HG03460 (cell line): ENCODE measurements around the gene EEA1.
"Not testable (repeated sequence)": the region's sequence is repeated elsewhere in the genome, so short reads cannot be mapped to it uniquely, and the experiment has no call there.

ENCODE experiments used
- ATAC-seq: cut with Tn5 transposase; IDR thresholded peaks from one replicate; pipeline ENCODE4 v1.9.1; 2021; ENCODE audit not compliant: unreplicated experiment

EEA1 gene

DNA sequence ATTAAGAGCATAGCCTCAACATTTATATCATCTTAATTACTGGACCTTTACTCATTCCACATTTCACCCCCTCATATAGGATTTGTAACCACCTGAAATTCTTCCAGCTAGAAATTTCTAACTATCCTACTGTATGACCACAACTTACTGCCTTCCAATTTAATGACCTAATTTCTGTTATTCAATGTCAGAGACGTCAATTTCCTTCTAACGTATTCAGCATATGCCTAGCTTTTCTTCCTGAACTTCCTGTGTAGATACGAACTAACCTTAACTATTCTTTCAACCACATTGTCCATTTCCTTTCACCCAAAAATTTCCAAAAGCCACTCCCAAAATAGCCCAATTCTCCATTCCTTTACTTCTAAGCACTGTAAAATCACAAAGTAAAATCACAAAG, 108.0 kb downstream of the EEA1 start:
- no peak for ATAC-seq

GRCh38 chr12:92814584-92814983, 114.5 kb downstream of the EEA1 start:
- ATAC-seq: no peak

DNA sequence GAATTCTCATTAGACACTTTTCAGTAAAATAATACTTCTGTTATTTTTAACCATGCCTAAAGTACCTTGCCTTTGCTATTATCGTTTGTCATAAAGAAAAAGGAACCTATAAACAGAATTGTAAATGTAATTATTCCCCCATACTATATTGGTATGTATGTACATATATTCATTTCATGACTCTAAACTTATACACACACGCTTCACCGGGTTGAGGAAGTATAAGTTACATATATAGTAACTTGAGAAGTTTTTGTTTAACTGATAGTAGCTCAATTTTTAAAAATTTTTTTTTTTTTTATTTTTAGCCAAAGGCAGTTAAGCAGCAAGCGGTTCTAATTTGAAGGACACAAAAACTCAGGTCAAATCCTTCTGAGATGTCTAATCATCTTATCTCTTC, 118.7 kb downstream of the EEA1 start:
- ATAC-seq: peak; percentile 97

DNA sequence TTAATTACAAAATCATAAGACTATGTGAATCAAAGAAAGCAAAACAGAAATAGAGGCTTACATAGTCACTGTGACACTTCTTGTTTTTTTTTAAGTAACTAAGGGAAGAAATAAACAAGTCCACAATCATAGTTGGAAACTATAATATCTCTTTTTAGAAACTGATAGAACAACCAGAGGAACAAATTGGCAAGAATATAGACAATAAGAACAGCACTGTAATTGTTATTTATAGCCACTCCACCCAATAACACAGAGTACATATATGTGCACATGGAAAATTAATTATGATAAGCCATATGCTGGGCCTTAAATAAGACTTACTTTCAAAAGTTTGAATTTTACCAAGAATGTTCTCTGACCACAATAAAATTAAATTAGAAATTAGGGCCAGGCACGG, 125.2 kb downstream of the EEA1 start:
- ATAC-seq: no peak

GRCh38 chr12:92802906-92803305, 126.2 kb downstream of the EEA1 start:
- ATAC-seq: no peak

GRCh38 chr12:92796650-92797049, 132.4 kb downstream of the EEA1 start:
- ATAC-seq: no peak

GRCh38 chr12:92794814-92795213, 134.3 kb downstream of the EEA1 start:
- no peak for ATAC-seq

DNA sequence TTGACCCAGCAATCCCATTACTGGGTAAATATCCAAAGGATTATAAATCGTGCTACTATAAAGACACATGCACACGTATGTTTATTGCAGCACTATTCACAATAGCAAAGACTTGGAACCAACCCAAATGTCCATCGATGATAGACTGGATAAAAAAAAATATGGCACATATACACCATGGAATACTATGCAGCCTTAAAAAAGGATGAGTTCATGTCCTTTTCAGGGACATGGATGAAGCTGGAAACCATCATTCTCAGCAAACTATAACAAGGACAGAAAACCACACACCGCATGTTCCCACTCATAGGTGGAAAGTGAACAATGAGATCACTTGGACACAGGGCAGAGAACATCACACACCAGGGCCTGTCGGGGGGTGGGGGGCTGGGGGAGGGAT, 134.7 kb downstream of the EEA1 start:
- not testable (repeated sequence) for ATAC-seq

DNA sequence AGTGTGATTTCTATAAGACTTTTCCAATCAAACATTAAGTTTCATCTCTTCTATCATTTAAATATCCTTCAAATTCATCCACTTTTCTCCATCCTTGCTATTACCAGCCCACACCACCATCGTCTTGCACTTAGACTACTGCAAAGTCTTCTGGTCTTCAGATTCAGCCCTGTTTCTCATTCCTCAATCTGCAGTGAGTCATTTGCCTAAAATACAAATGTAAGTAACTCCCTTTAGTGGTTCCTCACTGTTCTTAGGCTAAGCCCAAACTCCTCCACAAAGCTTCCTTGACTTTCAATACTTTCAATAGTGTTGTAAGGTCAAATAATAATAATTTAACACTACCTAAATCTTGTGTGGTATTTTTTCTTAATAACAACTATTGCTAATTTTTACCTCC, 143.1 kb downstream of the EEA1 start:
- no peak for ATAC-seq

DNA sequence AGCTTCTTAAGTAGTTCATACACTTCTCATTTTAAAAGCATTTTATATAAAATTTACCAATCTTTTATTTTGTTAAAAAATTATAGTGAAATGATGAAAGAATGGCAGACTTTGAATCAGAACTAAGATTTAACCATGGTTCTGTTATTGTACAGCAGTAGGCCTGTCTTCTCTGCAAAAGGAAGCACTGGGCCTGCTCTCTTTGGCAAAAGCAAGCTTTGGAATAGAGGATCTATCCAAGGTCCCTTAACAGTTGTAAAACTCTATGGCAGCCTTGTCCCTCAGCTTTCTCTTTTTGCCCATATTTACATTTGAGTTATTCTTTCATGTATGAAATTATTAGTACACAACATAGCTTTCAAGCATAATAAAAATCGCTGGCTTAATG, 143.5 kb downstream of the EEA1 start:
- no peak for ATAC-seq

DNA sequence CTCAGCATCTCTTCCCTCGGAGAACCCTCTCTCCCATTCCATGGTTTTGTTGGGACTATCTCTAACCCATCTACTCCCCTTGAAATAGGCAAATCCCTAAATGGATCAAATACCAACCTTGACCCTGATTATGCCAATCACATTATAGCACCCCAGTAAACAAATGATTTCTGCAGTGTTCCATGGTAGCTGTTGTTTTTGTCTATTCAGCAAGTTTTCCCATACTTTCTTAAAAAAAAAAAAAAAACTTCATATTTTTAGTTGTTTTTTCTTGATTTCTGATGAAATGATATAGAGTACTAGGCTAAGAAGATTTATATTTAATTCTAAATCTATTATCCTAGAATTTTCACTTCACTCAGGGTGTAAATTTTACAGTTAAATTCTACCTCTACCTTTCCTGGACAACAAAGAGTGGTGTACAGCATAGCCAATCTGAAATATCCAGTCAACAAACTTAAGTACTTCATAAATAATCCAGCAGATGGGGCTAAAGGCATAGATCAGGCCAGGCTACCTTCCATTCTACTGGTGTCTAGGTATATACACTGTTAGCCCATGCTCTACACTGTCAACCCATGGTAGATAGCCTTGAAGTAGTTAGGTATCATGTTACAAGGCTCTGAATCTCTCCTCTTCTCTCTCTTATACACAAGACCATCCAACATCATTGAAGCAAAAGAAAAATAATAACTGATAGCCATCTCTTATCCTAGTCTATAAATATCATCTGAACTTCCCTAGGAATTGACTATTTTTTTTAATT, 144.1 kb downstream of the EEA1 start:
- ATAC-seq: peak; percentile 95

- ATAC-seq: no peak
Measured at GRCh38 chr12:92784356-92784755, 144.7 kb downstream of the EEA1 start.

DNA sequence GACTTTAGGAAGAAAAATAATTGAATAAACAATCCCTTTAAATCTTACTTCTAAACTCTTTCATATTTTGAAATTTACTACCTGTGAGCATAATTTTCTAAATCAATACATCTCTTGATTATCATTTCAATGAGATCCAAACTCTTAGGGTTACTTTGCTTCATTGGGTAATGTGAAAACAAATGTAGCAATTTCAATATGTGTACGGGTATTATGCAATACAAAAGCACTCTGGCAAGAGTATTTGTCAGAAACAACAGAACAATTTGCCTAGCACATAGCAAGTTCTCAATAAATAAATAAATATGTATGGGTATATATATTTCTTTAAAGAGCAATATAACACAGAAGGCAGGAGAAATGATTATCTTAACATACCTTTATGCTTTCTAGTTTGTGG, 149.2 kb downstream of the EEA1 start:
- ATAC-seq: no peak

DNA sequence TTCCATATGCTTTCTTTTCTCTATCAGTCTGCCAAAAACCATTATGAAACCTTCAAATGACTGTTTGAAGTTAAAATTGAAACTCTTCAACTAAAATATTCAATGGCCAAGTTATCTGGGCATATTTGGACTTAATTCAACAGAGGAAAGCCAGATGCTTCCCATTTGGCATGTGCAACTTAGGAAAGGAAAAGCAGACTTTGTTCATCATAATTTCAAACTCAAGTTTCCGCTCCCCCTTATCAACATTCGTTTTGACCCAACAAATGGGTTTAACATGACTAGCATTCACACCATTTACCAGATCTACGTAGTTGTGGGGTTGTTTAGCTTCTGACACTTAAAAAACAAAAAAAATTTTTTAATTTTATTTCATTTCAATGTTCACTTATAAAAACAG, 150.6 kb downstream of the EEA1 start:
- ATAC-seq: no peak

GRCh38 chr12:92775416-92775815, 153.7 kb downstream of the EEA1 start:
- ATAC-seq: no peak

DNA sequence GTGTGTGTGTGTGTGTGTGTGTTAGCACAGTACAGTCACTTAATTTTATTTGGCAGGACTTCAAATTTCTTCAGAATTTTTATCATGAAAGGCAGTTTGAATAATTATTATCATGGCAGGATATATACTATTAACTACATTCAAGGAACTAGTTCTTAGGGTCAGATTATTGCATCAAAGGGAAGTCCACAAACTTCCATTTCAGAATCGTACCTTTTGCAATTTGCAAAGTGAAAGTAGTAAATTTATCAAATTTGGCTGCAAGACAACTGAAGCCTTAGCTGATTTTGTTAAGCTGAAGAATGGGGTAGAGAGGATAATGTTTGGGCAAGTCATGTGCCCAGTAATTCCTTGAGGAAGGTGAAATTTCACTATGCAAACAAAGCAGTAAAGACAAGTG, 158.1 kb downstream of the EEA1 start:
- no peak for ATAC-seq

DNA sequence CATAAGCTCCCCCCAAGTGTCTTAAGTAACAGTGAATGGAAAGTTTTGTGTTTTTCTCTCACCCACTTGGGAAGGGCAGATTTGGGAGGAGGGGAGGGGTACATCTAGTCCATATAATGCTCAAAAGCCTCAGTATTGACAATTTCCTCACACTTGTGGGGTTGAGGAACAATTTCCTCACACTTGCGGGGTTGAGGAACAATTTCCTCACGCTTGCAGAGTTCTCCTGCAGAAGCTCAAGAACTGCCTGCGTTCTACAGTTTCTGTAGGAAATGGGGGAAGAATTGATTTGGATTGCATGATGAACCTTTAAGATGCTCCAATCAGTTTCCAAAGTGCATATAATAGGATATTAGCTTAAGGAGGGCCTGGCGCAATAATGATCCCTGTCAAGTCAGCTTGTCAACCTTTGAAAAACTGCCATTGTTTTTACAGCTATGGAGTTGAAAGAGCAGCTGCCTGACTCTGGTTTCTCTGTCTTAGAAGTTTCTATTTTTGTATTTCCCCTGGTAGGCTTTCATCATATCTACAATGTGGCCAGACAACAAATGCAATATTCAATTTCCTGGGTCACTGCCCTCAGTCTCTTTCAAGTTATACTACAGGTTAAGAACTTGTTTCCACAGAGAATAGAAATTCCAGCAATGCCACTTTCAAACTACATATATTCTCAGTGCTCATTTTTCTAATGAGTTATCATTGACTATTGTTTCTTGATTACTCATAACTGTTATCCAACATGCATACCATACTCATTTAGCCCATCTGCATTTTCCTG, 159.8 kb downstream of the EEA1 start:
- ATAC-seq: peak; percentile 91

DNA sequence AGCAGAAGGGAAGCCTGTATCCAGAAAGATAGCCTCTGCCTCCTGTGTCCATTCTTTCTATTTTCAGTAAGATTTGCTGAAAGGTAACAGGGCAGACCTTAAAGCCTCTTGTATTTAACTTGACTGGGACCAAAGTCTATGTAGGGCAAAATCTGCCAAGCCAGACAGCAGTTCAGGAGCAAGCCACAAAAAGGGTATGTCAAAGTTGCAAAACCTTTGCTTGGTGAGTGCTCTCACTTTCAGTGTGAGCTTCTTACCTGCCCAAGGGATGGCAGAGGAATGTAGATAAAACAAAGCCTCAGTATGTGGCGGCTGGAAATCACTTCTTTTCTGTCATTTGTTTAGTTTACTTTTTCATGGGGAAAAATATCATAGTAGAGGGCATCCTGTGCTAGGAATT, 163.2 kb downstream of the EEA1 start:
- ATAC-seq: no peak

GRCh38 chr12:92764831-92765230, 164.3 kb downstream of the EEA1 start:
- no peak for ATAC-seq

- ATAC-seq: no peak
Measured at GRCh38 chr12:92762773-92763172, 166.3 kb downstream of the EEA1 start.

- ATAC-seq: no peak
Measured at GRCh38 chr12:92759634-92760268, 169.3 kb downstream of the EEA1 start.

GRCh38 chr12:92757597-92758121, 171.4 kb downstream of the EEA1 start:
- no peak for ATAC-seq
